Type B pancreatic cell (in vitro differentiated cells): ENCODE measurements around the gene KCNK7. TPM values are rescaled to one million over a fixed set of nuclear protein-coding genes. Genes with fewer than 3 reads are reported as not detected.

Experiments
- DNase-seq: peaks from one replicate; pipeline ENCODE4 v3.0.0; 2021; ENCODE audit warnings: mixed read lengths; ENCODE audit not compliant: unreplicated experiment; ENCODE audit errors: extremely low spot score
- H3K27ac Mint-ChIP-seq: 2 replicates; pipeline ENCODE4 v1.8.0; 2021; ENCODE audit warnings: mild to moderate bottlenecking, mixed read lengths
- H3K27me3 Mint-ChIP-seq: 2 replicates; pipeline ENCODE4 v1.8.0; 2021; ENCODE audit warnings: mixed read lengths
- H3K36me3 Mint-ChIP-seq: 2 replicates; pipeline ENCODE4 v1.8.0; 2021; ENCODE audit warnings: mixed read lengths
- H3K4me1 Mint-ChIP-seq: one replicate; pipeline ENCODE4 v1.8.0; 2021; ENCODE audit warnings: mixed read lengths; ENCODE audit not compliant: unreplicated experiment
- H3K4me3 Mint-ChIP-seq: 2 replicates; pipeline ENCODE4 v1.8.0; 2021; ENCODE audit warnings: mild to moderate bottlenecking, mixed read lengths
- H3K9me3 Mint-ChIP-seq: 2 replicates; pipeline ENCODE4 v1.8.0; 2021; ENCODE audit warnings: mixed read lengths
- total RNA-seq: library from RNA; stranded (reverse); gene quantifications from 2 replicates; pipeline ENCODE4 v1.2.1, GENCODE V29; 2021; ENCODE audit warnings: low replicate concordance
- TF ChIP-seq, protein P1 (sequence below): fragments of 200-600 bp; sonication (generic); conservative IDR thresholded peaks from 2 replicates; pipeline ENCODE4 v1.5.0; 2021; ENCODE audit warnings: antibody characterized with exemption, mild to moderate bottlenecking

KCNK7 gene
- total RNA-seq, 1 donor from 2014 or later: 0.36 TPM

DNA sequence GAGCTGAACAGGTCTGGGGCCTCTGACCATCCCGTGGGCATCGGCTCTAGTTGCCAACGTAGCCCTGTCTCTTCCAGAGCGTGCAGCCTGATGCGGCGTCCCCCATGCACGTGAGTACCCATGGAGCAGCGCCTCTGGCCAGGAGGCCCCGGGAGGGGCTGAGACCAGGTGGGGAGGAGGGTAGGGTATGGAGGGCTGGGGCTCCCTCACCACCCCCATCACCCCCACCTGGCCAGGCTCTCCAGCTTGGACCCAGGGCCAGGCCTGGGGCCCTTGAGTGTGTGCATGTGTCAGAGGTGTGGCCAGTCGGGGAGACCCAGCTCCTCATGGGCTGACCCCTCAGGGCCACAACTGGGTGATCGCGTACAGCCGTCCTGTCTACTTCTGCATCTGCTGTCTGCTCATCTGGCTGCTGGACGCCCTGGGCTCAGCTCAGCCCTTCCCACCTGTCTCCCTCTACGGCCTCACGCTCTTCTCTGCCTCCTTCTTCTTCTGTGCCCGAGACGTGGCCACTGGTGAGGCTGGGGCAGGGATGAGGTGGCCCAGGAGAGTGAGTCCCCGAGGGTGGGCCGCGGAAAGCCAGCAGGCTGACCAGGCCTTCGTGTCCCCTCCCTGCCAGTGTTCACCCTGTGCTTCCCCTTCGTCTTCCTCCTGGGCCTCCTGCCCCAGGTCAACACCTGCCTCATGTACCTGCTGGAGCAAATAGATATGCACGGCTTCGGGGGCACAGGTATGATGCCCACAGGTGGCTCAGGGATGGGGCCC, 28.4 kb upstream of the KCNK7 start:
- Mint-ChIP-seq H3K27me3 (no peaks in the 10 kb centered on the region), H3K4me3 (no peak overlapping the region), H3K9me3 (no peaks in the 10 kb centered on the region), H3K27ac (no peak overlapping the region), H3K36me3 (no peaks in the 10 kb centered on the region), H3K4me1 (no peaks in the 10 kb centered on the region)
- TF ChIP-seq, protein P1, sequence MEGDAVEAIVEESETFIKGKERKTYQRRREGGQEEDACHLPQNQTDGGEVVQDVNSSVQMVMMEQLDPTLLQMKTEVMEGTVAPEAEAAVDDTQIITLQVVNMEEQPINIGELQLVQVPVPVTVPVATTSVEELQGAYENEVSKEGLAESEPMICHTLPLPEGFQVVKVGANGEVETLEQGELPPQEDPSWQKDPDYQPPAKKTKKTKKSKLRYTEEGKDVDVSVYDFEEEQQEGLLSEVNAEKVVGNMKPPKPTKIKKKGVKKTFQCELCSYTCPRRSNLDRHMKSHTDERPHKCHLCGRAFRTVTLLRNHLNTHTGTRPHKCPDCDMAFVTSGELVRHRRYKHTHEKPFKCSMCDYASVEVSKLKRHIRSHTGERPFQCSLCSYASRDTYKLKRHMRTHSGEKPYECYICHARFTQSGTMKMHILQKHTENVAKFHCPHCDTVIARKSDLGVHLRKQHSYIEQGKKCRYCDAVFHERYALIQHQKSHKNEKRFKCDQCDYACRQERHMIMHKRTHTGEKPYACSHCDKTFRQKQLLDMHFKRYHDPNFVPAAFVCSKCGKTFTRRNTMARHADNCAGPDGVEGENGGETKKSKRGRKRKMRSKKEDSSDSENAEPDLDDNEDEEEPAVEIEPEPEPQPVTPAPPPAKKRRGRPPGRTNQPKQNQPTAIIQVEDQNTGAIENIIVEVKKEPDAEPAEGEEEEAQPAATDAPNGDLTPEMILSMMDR: no peak
- no peak for DNase-seq

DNA sequence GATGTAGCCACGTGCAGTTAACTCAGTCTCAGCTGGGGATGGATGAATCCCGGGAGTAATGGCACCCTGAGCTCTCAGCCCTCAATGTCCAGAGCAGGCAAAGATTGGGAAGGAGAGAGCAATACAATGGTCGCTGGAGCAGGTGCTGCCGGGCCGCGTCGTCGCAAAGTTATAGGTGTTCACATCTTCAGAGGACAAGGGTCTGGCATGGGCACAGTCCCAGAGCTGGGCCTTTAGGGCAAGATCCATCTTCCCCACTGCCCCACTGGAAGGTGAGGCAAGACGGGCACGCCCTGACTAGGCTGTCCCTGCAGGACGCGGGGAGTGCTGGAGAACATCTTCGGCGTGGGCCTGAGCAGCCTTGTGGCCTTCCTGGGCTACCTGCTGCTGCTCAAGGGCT, 27.6 kb upstream of the KCNK7 start:
- Mint-ChIP-seq H3K4me3 (no peak overlapping the region), H3K27ac (no peak overlapping the region), H3K27me3 (no peaks in the 10 kb centered on the region), H3K36me3 (no peaks in the 10 kb centered on the region), H3K9me3 (no peaks in the 10 kb centered on the region), H3K4me1 (no peaks in the 10 kb centered on the region)
- TF ChIP-seq, protein P1: no peak
- no peak for DNase-seq

DNA sequence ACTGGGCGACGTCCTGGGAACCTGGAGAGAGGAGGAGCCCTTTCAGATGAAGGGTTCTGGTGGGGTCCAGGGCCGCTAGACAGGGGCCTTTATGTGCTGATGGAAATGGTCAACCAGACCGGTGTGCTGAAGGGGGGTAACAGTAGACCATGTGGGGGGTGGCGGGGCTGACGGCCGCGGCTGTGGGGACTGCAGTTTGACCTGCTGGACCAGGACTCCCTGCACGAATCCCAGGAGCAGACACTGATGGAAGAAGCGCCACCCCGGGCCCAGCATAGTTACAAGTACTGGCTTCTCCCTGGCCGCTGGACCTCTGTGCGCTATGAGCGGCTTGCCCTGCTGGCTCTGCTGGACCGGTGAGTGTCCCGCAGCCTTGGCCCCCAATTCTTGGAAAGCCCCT, 26.4 kb upstream of the KCNK7 start:
- no peak for DNase-seq

DNA sequence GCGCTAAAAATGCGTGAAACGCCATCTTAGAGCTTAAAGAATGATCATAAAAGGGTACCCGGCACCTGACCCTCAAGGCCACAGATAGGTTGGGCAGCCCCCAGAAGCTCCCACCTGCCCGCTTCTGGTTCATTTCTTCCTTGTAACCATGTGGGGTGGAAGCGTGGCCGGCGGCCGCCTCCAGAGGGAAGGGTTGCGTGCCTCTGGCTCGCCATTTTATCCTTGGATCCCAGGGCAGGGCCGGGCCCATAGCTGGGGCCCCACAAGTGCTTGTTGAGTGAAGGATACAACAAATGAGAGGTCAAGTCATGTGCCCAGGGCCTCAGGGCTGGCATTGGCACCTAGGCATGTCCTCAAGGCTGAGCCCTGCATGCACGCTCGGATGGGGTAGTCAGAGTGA, 25.9 kb upstream of the KCNK7 start:
- TF ChIP-seq, protein P1: no peak
- H3K4me1 Mint-ChIP-seq: peaks cover 5% of the 10 kb centered on the region
- DNase-seq: no peak
- H3K27ac Mint-ChIP-seq: no peak overlapping the region
- no peaks in the 10 kb centered on the region for H3K36me3 Mint-ChIP-seq
- H3K4me3 Mint-ChIP-seq: no peak overlapping the region
- no peaks in the 10 kb centered on the region for H3K9me3 Mint-ChIP-seq
- H3K27me3 Mint-ChIP-seq: no peaks in the 10 kb centered on the region

More for the DNA sequence above, 26.4 kb upstream of the KCNK7 start:
- no peak overlapping the region for H3K27ac Mint-ChIP-seq
- H3K27me3 Mint-ChIP-seq: no peaks in the 10 kb centered on the region
- no peak overlapping the region for H3K4me3 Mint-ChIP-seq
- H3K36me3 Mint-ChIP-seq: no peaks in the 10 kb centered on the region
- no peaks in the 10 kb centered on the region for H3K9me3 Mint-ChIP-seq
- TF ChIP-seq, protein P1: no peak
- no peaks in the 10 kb centered on the region for H3K4me1 Mint-ChIP-seq

DNA sequence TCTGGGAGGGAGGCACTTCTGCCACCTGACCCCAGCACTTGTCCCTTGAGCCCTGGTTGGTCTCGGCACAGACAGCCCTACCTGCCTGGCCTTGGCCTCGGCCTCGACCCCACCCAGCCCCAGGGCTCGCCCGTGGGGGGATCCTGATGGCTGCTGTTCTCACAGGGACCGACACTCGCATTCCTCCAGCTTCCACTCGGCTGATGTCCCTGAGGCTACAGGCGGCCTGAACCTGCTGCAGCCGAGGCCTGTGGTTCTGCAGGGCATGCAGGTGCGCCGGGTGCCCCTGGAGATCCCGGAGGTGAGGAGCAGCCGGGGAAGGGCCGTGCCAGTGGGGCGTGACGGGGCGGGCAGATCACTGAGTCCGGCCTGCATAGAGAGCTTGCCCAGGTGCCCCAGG, 25.1 kb upstream of the KCNK7 start:
- H3K27me3 Mint-ChIP-seq: no peaks in the 10 kb centered on the region
- H3K36me3 Mint-ChIP-seq: no peaks in the 10 kb centered on the region
- TF ChIP-seq, protein P1: no peak
- H3K9me3 Mint-ChIP-seq: no peaks in the 10 kb centered on the region
- H3K27ac Mint-ChIP-seq: no peak overlapping the region
- no peak overlapping the region for H3K4me3 Mint-ChIP-seq
- no peak for DNase-seq
- peaks cover 8% of the 10 kb centered on the region for H3K4me1 Mint-ChIP-seq
